ENCODE measurements around the gene SIL1. TPM values are rescaled to one million over a fixed set of nuclear protein-coding genes. Genes with fewer than 3 reads are reported as not detected.

SIL1 gene
- total and polyA plus RNA-seq, 2 of the 13 experiments (the other 11 are each of a cell fraction or from before 2014, with no cell fraction given): 26.0 to 30.0 TPM

- TF ChIP-seq, protein P1, sequence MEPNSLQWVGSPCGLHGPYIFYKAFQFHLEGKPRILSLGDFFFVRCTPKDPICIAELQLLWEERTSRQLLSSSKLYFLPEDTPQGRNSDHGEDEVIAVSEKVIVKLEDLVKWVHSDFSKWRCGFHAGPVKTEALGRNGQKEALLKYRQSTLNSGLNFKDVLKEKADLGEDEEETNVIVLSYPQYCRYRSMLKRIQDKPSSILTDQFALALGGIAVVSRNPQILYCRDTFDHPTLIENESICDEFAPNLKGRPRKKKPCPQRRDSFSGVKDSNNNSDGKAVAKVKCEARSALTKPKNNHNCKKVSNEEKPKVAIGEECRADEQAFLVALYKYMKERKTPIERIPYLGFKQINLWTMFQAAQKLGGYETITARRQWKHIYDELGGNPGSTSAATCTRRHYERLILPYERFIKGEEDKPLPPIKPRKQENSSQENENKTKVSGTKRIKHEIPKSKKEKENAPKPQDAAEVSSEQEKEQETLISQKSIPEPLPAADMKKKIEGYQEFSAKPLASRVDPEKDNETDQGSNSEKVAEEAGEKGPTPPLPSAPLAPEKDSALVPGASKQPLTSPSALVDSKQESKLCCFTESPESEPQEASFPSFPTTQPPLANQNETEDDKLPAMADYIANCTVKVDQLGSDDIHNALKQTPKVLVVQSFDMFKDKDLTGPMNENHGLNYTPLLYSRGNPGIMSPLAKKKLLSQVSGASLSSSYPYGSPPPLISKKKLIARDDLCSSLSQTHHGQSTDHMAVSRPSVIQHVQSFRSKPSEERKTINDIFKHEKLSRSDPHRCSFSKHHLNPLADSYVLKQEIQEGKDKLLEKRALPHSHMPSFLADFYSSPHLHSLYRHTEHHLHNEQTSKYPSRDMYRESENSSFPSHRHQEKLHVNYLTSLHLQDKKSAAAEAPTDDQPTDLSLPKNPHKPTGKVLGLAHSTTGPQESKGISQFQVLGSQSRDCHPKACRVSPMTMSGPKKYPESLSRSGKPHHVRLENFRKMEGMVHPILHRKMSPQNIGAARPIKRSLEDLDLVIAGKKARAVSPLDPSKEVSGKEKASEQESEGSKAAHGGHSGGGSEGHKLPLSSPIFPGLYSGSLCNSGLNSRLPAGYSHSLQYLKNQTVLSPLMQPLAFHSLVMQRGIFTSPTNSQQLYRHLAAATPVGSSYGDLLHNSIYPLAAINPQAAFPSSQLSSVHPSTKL (CRISPR knock-in tag; IDR thresholded peaks at IDR 0.05): 0 out of 2 replicates have a peak, but pooled peaks have one; percentile 9
- TF ChIP-seq IKZF5 (CRISPR knock-in tag; IDR thresholded peaks at IDR 0.05) (0 out of 2 replicates have a peak, but pooled peaks have one; percentile 36), NCOR1 (IDR thresholded peaks at IDR 0.05; ENCODE audit: borderline replicate concordance, low read length) (0 out of 2 replicates have a peak, but pooled peaks have one; percentile 39), HNF4A (CRISPR knock-in tag; IDR thresholded peaks at IDR 0.05) (peak; percentile 81), SAP130 (CRISPR knock-in tag; IDR thresholded peaks at IDR 0.05; ENCODE audit: low read depth) (peak; percentile 41), GABPB1 (CRISPR knock-in tag; IDR thresholded peaks at IDR 0.05) (peak; percentile 35; the same call in 1 of the 2 replicates), ETV5 (CRISPR knock-in tag; IDR thresholded peaks at IDR 0.05; ENCODE audit: borderline replicate concordance) (peak; percentile 43; the same call in 1 of the 2 replicates), GATAD2A (CRISPR knock-in tag; IDR thresholded peaks at IDR 0.05) (peak; percentile 49), HNF4G (IDR thresholded peaks at IDR 0.05; ENCODE audit: borderline replicate concordance, low read depth, low read length) (peak; percentile 54), HNF4G (CRISPR knock-in tag; IDR thresholded peaks at IDR 0.05; ENCODE audit: borderline replicate concordance, low read depth) (peak; percentile 40; the same call in 1 of the 2 replicates), MYC (CRISPR knock-in tag; IDR thresholded peaks at IDR 0.05; ENCODE audit: borderline replicate concordance) (0 out of 2 replicates have a peak, but pooled peaks have one; percentile 23)
- TF ChIP-seq, protein P2, sequence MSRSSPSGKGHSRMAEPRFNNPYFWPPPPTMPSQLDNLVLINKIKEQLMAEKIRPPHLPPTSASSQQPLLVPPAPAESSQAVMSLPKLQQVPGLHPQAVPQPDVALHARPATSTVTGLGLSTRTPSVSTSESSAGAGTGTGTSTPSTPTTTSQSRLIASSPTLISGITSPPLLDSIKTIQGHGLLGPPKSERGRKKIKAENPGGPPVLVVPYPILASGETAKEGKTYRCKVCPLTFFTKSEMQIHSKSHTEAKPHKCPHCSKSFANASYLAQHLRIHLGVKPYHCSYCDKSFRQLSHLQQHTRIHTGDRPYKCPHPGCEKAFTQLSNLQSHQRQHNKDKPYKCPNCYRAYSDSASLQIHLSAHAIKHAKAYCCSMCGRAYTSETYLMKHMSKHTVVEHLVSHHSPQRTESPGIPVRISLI (CRISPR knock-in tag; IDR thresholded peaks at IDR 0.05; ENCODE audit: borderline replicate concordance): peak; percentile 46; the same call in 1 of the 2 replicates
- TF ChIP-seq, protein P3, sequence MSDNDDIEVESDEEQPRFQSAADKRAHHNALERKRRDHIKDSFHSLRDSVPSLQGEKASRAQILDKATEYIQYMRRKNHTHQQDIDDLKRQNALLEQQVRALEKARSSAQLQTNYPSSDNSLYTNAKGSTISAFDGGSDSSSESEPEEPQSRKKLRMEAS (IDR thresholded peaks at IDR 0.05): peak; percentile 36; the same call in 1 of the 2 replicates
- TF ChIP-seq, protein P4, sequence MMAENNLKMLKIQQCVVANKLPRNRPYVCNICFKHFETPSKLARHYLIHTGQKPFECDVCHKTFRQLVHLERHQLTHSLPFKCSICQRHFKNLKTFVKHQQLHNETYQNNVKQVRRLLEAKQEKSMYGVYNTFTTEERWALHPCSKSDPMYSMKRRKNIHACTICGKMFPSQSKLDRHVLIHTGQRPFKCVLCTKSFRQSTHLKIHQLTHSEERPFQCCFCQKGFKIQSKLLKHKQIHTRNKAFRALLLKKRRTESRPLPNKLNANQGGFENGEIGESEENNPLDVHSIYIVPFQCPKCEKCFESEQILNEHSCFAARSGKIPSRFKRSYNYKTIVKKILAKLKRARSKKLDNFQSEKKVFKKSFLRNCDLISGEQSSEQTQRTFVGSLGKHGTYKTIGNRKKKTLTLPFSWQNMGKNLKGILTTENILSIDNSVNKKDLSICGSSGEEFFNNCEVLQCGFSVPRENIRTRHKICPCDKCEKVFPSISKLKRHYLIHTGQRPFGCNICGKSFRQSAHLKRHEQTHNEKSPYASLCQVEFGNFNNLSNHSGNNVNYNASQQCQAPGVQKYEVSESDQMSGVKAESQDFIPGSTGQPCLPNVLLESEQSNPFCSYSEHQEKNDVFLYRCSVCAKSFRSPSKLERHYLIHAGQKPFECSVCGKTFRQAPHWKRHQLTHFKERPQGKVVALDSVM (CRISPR knock-in tag; IDR thresholded peaks at IDR 0.05): peak; percentile 78; the same call in 1 of the 2 replicates
- TF ChIP-seq, protein P5, sequence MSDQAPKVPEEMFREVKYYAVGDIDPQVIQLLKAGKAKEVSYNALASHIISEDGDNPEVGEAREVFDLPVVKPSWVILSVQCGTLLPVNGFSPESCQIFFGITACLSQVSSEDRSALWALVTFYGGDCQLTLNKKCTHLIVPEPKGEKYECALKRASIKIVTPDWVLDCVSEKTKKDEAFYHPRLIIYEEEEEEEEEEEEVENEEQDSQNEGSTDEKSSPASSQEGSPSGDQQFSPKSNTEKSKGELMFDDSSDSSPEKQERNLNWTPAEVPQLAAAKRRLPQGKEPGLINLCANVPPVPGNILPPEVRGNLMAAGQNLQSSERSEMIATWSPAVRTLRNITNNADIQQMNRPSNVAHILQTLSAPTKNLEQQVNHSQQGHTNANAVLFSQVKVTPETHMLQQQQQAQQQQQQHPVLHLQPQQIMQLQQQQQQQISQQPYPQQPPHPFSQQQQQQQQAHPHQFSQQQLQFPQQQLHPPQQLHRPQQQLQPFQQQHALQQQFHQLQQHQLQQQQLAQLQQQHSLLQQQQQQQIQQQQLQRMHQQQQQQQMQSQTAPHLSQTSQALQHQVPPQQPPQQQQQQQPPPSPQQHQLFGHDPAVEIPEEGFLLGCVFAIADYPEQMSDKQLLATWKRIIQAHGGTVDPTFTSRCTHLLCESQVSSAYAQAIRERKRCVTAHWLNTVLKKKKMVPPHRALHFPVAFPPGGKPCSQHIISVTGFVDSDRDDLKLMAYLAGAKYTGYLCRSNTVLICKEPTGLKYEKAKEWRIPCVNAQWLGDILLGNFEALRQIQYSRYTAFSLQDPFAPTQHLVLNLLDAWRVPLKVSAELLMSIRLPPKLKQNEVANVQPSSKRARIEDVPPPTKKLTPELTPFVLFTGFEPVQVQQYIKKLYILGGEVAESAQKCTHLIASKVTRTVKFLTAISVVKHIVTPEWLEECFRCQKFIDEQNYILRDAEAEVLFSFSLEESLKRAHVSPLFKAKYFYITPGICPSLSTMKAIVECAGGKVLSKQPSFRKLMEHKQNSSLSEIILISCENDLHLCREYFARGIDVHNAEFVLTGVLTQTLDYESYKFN (CRISPR knock-in tag; conservative IDR thresholded peaks at IDR 0.05): peak; percentile 73
Measured at GRCh38 chr5:139057045-139057939, 140.9 kb downstream of the SIL1 start (continued).
